ENCODE results near the gene P2RY6.

Gene P2RY6

GRCh38 chr11:73347067-73347466 lies 74.9 kb downstream of the P2RY6 start:
- in situ Hi-C loops (cut with MboI; ENCODE audit: low sequenced_read_pairs, unreplicated experiment), result no loop called here
- no peak for DNase-seq (ENCODE audit: low spot score)
- TF ChIP-seq CTCF (IDR thresholded peaks at IDR 0.05; ENCODE audit: borderline replicate concordance, control extremely low read depth, extremely low read depth, insufficient read depth, missing control alignments), result no peak
